Motor neuron (in vitro differentiated cells): ENCODE measurements around the gene MORF4L2. TPM values are rescaled to one million over a fixed set of nuclear protein-coding genes. Genes with fewer than 3 reads are reported as not detected.
A peak's percentile ranks its signal among the peaks of the same experiment; 100 is the strongest.
"Not testable (repeated sequence)": the region's sequence is repeated elsewhere in the genome, so short reads cannot be mapped to it uniquely, and the experiment has no call there.

Source experiments
- ATAC-seq, 8 experiments: fragments of 200-7000 bp; cut with Tn5 transposase; replicated peaks in 6 of 8; 2 replicates each; pipeline ENCODE4 v1.8.0; 2021; ENCODE audit warnings: mild to moderate bottlenecking in 8 of 8, moderate library complexity in 8 of 8
- H3K27ac ChIP-seq, 2 donors: fragments of 250-450 bp; sonication (Bioruptor Pico); 2 replicates each; pipeline ENCODE4 v1.9.0; 2021; ENCODE audit warnings: antibody characterized with exemption in 2 of 2, mild to moderate bottlenecking in 2 of 2, moderate library complexity in 1 of 2
- H3K4me1 ChIP-seq, 2 donors: fragments of 250-450 bp; sonication (Bioruptor Pico); replicated peaks in 1 of 2; 2 replicates each; pipeline ENCODE4 v1.6.1; 2021; ENCODE audit warnings: antibody characterized with exemption in 2 of 2, mild to moderate bottlenecking in 2 of 2, moderate library complexity in 1 of 2
- H3K4me3 ChIP-seq, 5 donors: fragments of 250-450 bp; sonication (Bioruptor Pico); 2 replicates each; pipeline ENCODE4 v1.9.0; 2021; ENCODE audit warnings: antibody characterized with exemption in 5 of 5, mild to moderate bottlenecking in 5 of 5, moderate library complexity in 4 of 5
- WGBS, 10 experiments: fragments of 450-650 bp; shearing (Covaris generic); methylation state at CpG; one replicate each; pipeline ENCODE4 v1.0.0; 2022; 5-methylcytosine and 5-hydroxymethylcytosine counted together
- in situ Hi-C, 9 experiments: fragments of 400-800 bp; cut with MboI; loops; one replicate each; pipeline ENCODE4 v1.15.0; 2021; ENCODE audit warnings: low sequenced_read_pairs in 9 of 9, low pct_unique_long_range_greater_than_20kb in 2 of 9; ENCODE audit not compliant: unreplicated experiment in 9 of 9
- total RNA-seq, 8 experiments: library from RNA; unstranded; fragments of 300-600 nt; gene quantifications; 2 replicates each; pipeline versions ENCODE4 v1.2.3 to v1.2.4, GENCODE V29; 2022

MORF4L2 gene
- total RNA-seq, 8 experiments from 2014 or later, result 349 to 623 (median 512) TPM

DNA sequence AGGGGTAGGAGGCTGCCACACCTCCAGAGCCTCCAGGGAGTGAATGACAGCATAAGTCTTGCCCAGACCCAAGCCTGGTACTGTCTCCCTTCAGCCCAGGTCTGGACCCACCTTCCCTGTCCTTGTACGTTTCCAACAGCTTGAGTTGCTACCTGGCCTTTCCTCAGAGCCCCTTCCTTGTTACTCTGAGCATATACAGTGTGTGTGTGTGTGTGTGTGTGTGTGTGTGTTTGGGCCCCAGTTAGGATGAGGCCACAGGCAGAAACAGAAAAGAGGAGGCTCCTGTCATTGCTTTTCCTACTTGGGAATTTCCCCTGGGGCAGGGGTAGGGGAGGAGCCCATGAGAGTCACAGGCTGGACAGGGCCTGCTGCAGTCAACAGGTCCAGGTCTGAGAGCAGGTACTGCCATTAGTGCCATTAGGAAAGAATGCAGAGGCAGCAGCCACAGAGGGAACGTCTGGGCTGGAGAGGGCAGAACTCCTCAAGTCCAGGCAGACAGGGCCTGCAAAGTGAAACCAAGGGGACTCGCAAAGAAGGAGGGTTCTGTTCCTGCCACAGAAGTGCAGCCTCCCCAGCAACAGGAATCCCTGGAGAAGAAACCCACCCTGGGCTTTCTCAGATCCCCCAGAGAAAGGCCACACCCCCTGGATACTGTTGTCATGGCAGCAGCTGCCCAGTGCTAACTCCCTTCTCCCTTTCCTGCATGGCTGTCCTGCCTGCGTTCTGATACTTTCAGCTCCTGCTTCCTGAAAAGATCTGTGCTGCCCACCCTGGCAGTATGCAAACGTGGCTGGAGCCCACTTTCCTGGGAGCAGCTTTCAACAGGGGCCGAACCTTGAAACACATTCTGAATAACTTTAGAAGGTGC, 47.8 kb downstream of the MORF4L2 start:
- in situ Hi-C loops, result not testable (repeated sequence)
- Histone ChIP-seq H3K27ac (peak overlapping the region; percentile 63 to 77), H3K4me3 (peak overlapping the region in 1 of 5 donors; percentile 14), H3K4me1 (peaks cover 25% of the 10 kb centered on the region in 2 donors)
- WGBS, 10 experiments, result 14% methylated on average over 3 of the region's 6 CpGs; no CpG with 5 or more reads in 9 of the 10 experiments
- ATAC-seq, result peak; percentile 41 to 87 (median 79)

DNA sequence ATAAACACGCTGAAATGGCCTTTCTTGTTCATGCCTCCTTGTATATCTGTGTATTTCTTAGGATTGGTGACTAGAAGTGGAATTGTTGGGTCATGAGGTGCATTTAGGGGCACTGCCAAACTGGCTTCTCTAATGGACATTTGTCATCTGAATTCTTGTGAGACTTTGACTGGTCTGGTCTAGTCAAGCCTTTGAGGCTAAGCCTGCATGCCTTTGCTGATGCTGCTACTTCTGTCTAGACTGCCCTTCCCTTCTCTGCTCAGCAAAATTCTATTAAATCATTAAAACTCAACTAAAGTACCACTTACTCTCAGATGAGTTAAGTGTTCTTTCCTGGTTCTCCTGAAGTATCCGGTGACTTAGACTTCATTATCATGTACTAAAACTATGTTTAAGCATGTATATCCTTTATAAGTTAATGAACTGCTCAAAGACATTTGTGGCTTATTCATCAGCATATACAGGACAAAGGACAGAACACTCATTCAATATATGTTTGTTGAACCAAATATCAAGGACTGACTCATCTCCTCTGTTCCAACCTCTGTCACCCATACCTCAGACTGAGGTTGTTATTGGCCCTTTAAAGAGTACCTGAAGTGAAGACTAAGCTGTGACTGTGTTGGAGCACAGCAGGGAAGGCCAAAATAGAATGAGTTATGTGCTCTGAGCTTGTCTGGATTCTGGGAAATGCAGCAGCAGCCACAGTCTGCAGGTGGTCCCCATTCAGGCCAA, 48.7 kb downstream of the MORF4L2 start:
- no peak for ATAC-seq
- H3K4me1 ChIP-seq, result peaks cover 25% of the 10 kb centered on the region in 2 donors
- 50 to 100% (median 83%) methylated on average over 1 of the region's 2 CpGs; no CpG with 5 or more reads in 7 of the 10 experiments for WGBS, 10 experiments
- no peak overlapping the region for H3K4me3 ChIP-seq
- H3K27ac ChIP-seq, result no peak overlapping the region
- in situ Hi-C loops, result no loop called here

DNA sequence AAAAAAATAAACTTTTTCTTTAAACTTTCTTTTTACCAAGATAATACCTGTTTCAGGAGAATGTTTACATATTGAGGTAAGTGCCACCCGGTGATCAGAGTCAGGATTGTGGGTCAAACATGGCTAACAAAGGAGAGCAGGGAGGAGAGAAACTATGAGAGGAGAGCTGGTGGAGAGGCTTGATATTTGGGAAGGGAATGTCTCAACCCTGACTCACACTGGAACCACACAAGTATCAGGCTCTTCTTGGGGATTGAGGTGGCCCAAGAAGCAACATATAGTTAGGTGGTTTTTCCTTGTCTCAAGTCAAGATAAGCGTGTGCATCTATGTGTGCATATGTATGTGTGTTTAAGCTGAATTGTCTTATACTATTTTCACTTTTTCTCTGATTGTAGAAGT, 51.1 kb downstream of the MORF4L2 start:
- in situ Hi-C loops, result no loop called here
- no peak for ATAC-seq
- 25 to 100% (median 55%) methylated on average over 1 to 2 of the region's 2 CpGs; no CpG with 5 or more reads in 6 of the 10 experiments for WGBS, 10 experiments
- H3K4me1 ChIP-seq, result peaks cover 20% of the 10 kb centered on the region in 2 donors
- no peak overlapping the region for H3K4me3 ChIP-seq
- no peak overlapping the region for H3K27ac ChIP-seq

DNA sequence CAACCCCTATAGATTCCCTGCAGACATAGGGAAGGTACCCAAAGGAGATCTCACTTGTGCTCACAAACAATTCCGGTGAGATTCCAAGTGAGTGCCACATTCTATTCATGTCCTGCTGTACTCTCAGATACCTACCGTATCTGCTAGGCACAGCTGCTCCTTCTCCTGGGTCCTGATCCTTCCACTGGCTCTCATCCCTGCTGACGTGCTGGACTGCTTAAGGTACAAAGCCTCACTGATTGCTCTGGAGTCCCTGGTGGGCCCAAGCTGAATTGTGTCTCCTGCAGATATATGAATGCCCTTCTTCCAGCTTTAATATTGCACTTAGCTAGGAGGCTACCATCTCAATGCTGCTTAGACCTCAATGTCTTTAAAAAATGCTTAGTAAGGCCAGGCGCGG, 55.4 kb downstream of the MORF4L2 start:
- Histone ChIP-seq H3K4me1 (peaks cover 0 to 4% of the 10 kb centered on the region in 2 donors), H3K27ac (no peak overlapping the region), H3K4me3 (no peak overlapping the region)
- in situ Hi-C loops, result no loop called here
- 67 to 100% methylated on average over 1 to 2 of the region's 5 CpGs; no CpG with 5 or more reads in 8 of the 10 experiments for WGBS, 10 experiments
- ATAC-seq, result no peak

DNA sequence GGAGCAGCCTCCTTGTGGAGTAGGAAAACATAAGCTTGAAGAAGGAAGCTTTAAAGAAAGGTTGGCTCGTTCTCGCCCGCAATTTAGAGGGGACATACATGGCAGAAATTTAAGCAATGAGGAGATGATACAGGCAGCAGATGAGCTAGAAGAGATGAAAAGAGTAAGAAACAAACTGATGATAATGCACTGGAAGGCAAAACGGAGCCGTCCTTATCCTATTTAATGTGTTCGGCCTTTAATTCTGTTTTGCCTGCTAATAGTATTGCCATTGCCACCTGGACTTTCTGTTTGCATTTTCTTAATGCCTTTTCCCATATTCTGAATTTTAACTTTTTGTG, 56.4 kb downstream of the MORF4L2 start:
- in situ Hi-C loops, result no loop called here
- no peak for ATAC-seq
- Histone ChIP-seq H3K4me3 (peak overlapping the region; percentile 48 to 83 (median 61)), H3K4me1 (peaks cover 1 to 4% of the 10 kb centered on the region in 2 donors), H3K27ac (peak overlapping the region; percentile 90 to 94)
- WGBS, 10 experiments, result 16 to 29% (median 29%) methylated on average over 3 to 6 of the region's 6 CpGs; no CpG with 5 or more reads in 7 of the 10 experiments

DNA sequence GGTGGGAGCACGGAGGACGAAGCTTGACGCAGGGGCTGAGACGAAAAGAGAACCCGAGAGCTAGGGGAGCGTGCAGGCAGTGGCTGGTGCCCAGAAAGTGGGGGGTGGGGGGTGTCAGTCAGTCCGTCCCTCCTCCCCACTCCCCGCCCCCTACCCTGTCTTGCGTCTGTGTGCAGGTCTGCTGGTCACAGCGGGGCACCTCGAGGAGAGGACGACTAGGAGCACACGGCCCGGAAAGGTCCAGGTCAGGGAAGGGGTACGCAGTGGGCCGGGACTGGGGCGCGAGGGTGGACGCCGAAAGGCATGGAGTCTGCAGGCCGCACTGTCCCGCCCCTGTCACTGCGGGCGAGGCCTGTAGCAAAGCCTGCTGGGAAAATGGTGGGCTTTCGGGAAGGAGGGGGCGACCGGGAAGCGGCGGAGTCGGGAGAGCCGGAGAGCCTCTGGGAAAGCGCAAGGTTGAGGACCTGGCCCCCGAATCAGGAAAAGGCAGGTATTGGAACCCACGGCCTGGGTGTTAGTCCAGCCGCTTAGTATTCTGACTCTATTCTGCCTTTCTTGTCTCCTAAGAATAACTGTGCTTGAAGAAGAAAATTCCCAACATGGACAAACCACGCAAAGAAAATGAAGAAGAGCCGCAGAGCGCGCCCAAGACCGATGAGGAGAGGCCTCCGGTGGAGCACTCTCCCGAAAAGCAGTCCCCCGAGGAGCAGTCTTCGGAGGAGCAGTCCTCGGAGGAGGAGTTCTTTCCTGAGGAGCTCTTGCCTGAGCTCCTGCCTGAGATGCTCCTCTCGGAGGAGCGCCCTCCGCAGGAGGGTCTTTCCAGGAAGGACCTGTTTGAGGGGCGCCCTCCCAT, 57.0 kb downstream of the MORF4L2 start:
- peak; percentile 73 to 84 (median 78) for ATAC-seq
- in situ Hi-C loops, result no loop called here
- WGBS, 10 experiments, result 0 to 54% (median 3%) methylated on average over 2 to 13 of the region's 49 CpGs; no CpG with 5 or more reads in 7 of the 10 experiments

DNA sequence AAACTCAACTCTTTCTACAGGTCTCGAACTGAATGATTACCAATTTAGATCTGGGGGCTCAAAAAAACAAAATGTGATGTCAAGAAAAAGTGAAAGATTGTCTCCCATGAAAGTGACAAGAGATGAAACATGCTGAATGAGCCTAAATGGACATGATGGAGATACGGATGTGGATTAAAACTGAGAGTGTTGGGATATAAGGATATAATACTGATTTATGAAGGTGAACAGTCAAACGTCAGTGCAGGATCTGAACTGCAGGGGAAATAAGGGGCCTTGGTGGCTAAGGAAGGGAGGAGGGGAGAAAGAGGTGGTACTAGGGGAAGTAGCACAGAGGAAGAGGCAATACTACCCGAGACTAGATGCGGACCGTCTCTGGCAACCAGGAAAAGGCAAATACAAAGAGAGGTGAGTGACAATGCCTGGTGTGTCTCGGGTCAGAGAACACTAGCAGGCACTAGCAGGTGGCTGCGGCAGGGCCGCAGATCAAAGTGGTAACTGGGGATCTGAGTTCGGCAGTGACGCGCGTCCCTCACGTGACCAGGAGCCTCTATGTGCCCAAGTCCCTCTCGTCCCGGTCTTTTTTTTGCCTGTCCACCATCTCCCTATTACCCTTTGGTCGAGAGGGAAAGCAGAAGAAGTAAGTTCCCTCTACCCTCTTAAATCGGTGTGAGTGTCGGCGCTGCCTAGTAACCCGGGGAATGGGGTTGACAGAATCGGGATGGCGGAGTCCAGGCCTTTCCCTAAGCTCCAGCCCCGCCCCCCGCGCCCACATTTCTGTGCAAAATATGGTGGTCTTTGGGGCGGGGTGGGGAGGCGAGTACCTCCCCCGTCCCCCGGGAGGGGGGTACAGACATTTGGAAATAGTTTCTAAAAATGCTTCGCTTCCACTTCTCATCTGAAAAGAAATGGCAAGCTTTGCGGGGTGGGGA, 57.8 kb downstream of the MORF4L2 start, which contains the start of gene TCEAL1:
TSS of gene TCEAL1 (plus strand) at position 590 of the 932 bp plus-strand sequence. CDS start 942 bp downstream, outside the sequence.
- H3K4me3 ChIP-seq, result peak within 1 kb of the TSS; percentile 48 to 83 (median 61)
- ATAC-seq, result peak; percentile 11 to 59 (median 41)
- peaks cover 4 to 9% of the 10 kb centered on the region in 2 donors for H3K4me1 ChIP-seq
- 7 to 28% (median 18%) methylated on average over 1 to 4 of the region's 32 CpGs; no CpG with 5 or more reads in 5 of the 10 experiments for WGBS, 10 experiments
- in situ Hi-C loops, result no loop called here
- H3K27ac ChIP-seq, result peak within 1 kb of the TSS; percentile 90 to 94

More for the DNA sequence above, 57.0 kb downstream of the MORF4L2 start:
- Histone ChIP-seq H3K4me3 (peak overlapping the region; percentile 48 to 83 (median 61)), H3K27ac (peak overlapping the region; percentile 90 to 94), H3K4me1 (peaks cover 2 to 4% of the 10 kb centered on the region in 2 donors)

DNA sequence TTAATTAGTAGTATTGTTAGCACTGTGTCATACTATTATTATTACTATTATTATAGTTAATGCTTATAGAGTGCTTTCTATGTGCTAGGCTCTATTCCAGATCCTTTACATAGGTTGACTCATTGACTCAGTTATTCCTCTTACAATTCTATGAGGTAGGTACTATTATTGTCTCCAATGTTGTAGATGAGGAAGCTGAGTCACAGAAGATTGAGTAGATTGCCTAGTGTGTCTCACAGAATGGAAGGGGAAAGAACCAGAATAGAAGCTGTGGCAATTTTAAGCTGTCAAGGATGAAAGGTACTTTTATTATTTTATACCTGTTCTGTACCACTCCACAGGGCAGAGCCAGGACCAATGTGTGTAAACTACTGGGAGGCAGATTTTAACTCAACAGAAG, 59.6 kb downstream of the MORF4L2 start:
- in situ Hi-C loops, result no loop called here
- no peak overlapping the region for H3K27ac ChIP-seq
- peaks cover 4 to 9% of the 10 kb centered on the region in 2 donors for H3K4me1 ChIP-seq
- H3K4me3 ChIP-seq, result no peak overlapping the region
- ATAC-seq, result no peak

Other genes with a start within 250 kb of the MORF4L2 start
- gene RAB40A, start 167.2 kb downstream of the MORF4L2 start, total RNA-seq, result 1 to 10 TPM in 7 of 8 experiments, under 1 TPM in 1; 0.76 to 3.8 (median 2.2) TPM
- 100 to 1,000 TPM in 2 of 8 experiments, 10 to 100 TPM in 6; 55.7 to 147 (median 80.2) TPM for gene TCEAL4, start 101.2 kb downstream of the MORF4L2 start, total RNA-seq
- 10 to 100 TPM; 19.5 to 65.4 (median 25.7) TPM for gene TCEAL3, start 78.7 kb downstream of the MORF4L2 start, total RNA-seq
- gene TCEAL1, start 57.7 kb downstream of the MORF4L2 start, total RNA-seq, result 10 to 100 TPM; 12.3 to 57.1 (median 27.5) TPM
- gene TMEM31, start 24.2 kb upstream of the MORF4L2 start, total RNA-seq, result under 1 TPM in 4 of 8 experiments, not detected in 4; 0.33 to 0.58 (median 0.44) TPM
- 10 to 100 TPM in 2 of 8 experiments, 1 to 10 TPM in 3, under 1 TPM in 2, not detected in 1; 0.25 to 25.9 (median 5.5) TPM for gene PLP1, start 90.1 kb upstream of the MORF4L2 start, total RNA-seq
- gene RAB9B, start 145.6 kb upstream of the MORF4L2 start, total RNA-seq, result 10 to 100 TPM in 1 of 8 experiments, 1 to 10 TPM in 4, under 1 TPM in 3; 0.15 to 12.7 (median 6.5) TPM